ENCODE measurements around the gene TOB2. TPM values are rescaled to one million over a fixed set of nuclear protein-coding genes. Genes with fewer than 3 reads are reported as not detected.
"Not testable (repeated sequence)": the region's sequence is repeated elsewhere in the genome, so short reads cannot be mapped to it uniquely, and the experiment has no call there.

Gene TOB2
- total RNA-seq, 2 experiments from 2014 or later = 26.5 to 32.3 TPM

DNA sequence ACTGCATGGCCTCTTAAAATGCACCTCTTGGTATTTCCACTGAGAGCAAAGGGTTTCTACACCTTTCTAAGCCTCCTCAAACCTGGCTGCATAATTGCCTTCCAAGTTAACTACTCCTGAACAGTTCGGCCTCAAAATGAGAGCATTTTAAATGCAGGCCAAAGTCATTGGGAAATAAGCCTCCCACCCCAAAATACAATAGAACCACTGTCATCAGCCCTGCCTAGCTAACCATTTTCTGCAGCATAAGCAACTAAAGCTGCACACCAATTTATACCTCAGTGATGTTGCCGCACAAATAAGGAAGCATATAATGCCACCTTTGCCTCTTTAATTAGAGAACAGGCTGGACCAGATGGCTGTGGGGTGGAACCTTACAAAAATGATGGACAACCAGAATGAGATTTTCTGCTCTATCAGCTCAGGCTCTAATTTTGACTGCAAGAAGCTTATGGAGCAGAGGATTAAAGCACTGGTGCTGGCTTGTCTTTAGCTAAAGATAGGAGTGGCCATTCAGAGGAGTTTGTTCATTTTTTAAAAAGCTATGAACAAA, 4.3 kb downstream of the TOB2 start:
- Mint-ChIP-seq H3K36me3 (ENCODE audit: low read depth) (peaks cover 28% of the 10 kb centered on the region), H3K9me3 (ENCODE audit: low read depth) (no peaks in the 10 kb centered on the region), H3K27ac (no peak overlapping the region), H3K4me1 (peaks cover 17% of the 10 kb centered on the region), H3K27me3 (no peaks in the 10 kb centered on the region), H3K4me3 (no peak overlapping the region)
- ChIA-PET POLR2A (interaction anchor here (1.1 kb wide), 1 partner anchor 15 kb away, joined by 4 read pairs; no protein-coding TSS in a partner anchor), CTCF (interaction anchor here (1.3 kb wide), 2 partner anchors 31 to 84 kb away, joined by 3 read pairs; no protein-coding TSS in a partner anchor)
- no peak for ATAC-seq
- intact Hi-C loops (cut with DNase I, micrococcal nuclease) = loop anchor here (10.0 kb wide), 4 partner anchors 182 to 1172 kb away; partner anchors contain the start of genes DESI1 (in 1 of the 2), NAGA (in 1 of the 2), PHETA2 (in 1 of the 2) and POLDIP3 (in 1 of the 2)
- DNase-seq = no peak

- CTCF ChIA-PET; DNase-seq; H3K27ac Mint-ChIP-seq; POLR2A ChIA-PET; H3K4me3 Mint-ChIP-seq; H3K27me3 Mint-ChIP-seq; ATAC-seq; H3K9me3 Mint-ChIP-seq (ENCODE audit: low read depth): not testable (repeated sequence)
- intact Hi-C loops (cut with DNase I, micrococcal nuclease) = loop anchor here (10.0 kb wide), 4 partner anchors 184 to 1174 kb away; partner anchors contain the start of genes DESI1 (in 1 of the 2), NAGA (in 1 of the 2), PHETA2 (in 1 of the 2) and POLDIP3 (in 1 of the 2)
- peaks cover 17% of the 10 kb centered on the region for H3K4me1 Mint-ChIP-seq
- peaks cover 41% of the 10 kb centered on the region for H3K36me3 Mint-ChIP-seq (ENCODE audit: low read depth)
Measured at GRCh38 chr22:41440511-41440910, 6.1 kb downstream of the TOB2 start.

GRCh38 chr22:41437198-41437597, 9.4 kb downstream of the TOB2 start:
- Mint-ChIP-seq H3K36me3 (ENCODE audit: low read depth) (peaks cover 27% of the 10 kb centered on the region), H3K4me3 (no peak overlapping the region), H3K9me3 (ENCODE audit: low read depth) (no peaks in the 10 kb centered on the region), H3K4me1 (peaks cover 11% of the 10 kb centered on the region), H3K27ac (no peak overlapping the region), H3K27me3 (no peaks in the 10 kb centered on the region)
- ATAC-seq (no peak), DNase-seq (no peak)
- intact Hi-C loops (cut with DNase I, micrococcal nuclease) = no loop called here
- ChIA-PET CTCF (interaction anchor here (1.0 kb wide), 1 partner anchor 96 kb away, joined by 3 read pairs; no protein-coding TSS in a partner anchor), POLR2A (interaction anchor here (1.2 kb wide), 1 partner anchor 9 kb away, joined by 3 read pairs; no protein-coding TSS in a partner anchor)

DNA sequence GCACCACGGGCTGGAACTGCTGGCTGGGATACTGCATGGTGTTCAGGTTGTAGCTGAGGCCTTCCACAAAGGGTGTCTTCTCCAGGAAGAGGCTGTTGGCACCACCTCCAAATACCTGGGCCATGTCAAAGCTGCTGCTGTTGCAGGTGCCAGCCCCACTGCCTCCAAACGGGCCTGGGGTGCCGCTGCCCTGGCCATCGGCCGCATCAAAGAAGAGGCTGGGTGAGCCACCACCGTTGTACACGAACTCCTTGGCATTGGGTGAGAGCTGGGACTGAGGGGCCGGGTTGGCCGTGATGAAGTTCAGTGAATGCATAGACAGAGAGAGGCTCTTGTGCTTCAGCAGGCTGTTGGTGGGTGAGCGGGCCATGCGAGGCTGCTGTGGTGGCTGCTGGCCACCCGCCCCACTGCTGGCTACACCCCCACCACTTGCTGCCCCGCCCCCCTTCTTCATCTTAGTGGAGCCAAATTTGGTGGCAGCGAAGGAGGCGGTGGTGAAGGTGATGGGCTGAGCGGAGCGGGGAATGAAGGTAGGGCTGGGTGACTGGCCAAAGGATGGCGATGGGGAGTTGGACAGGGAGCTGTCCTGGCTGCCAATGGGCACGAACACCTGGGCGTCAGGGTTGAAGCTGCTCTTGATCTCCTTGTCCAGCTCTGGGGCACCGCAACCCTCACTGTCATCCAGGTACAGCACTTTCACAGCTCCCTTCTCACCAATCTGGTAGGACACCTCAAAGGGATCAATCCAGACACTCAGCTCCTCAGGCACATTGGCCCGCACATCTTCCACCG, 10.1 kb downstream of the TOB2 start:
- H3K9me3 Mint-ChIP-seq (ENCODE audit: low read depth) = no peaks in the 10 kb centered on the region
- no peak for DNase-seq
- H3K27me3 Mint-ChIP-seq = no peaks in the 10 kb centered on the region
- H3K4me1 Mint-ChIP-seq = peaks cover 9% of the 10 kb centered on the region
- ATAC-seq = no peak
- CTCF ChIA-PET = interaction anchor here (0.7 kb wide), 1 partner anchor 27 kb away, joined by 4 read pairs; no protein-coding TSS in a partner anchor
- H3K36me3 Mint-ChIP-seq (ENCODE audit: low read depth) = peaks cover 28% of the 10 kb centered on the region
- intact Hi-C loops (cut with DNase I, micrococcal nuclease) = no loop called here
- H3K27ac Mint-ChIP-seq = no peak overlapping the region
- POLR2A ChIA-PET = interaction anchor here (1.2 kb wide), 1 partner anchor 9 kb away, joined by 3 read pairs; no protein-coding TSS in a partner anchor
- no peak overlapping the region for H3K4me3 Mint-ChIP-seq

GRCh38 chr22:41435560-41435959, 11.0 kb downstream of the TOB2 start:
- Mint-ChIP-seq H3K27me3 (no peaks in the 10 kb centered on the region), H3K27ac (no peak overlapping the region), H3K4me1 (peaks cover 9% of the 10 kb centered on the region), H3K4me3 (no peak overlapping the region), H3K36me3 (ENCODE audit: low read depth) (peaks cover 31% of the 10 kb centered on the region), H3K9me3 (ENCODE audit: low read depth) (no peaks in the 10 kb centered on the region)
- DNase-seq (no peak), ATAC-seq (no peak)
- intact Hi-C loops (cut with DNase I, micrococcal nuclease) = no loop called here
- CTCF ChIA-PET = no interaction called here
- POLR2A ChIA-PET = no interaction called here

GRCh38 chr22:41434361-41435003, 12.1 kb downstream of the TOB2 start:
- H3K9me3 Mint-ChIP-seq (ENCODE audit: low read depth); H3K27me3 Mint-ChIP-seq; intact Hi-C loops (cut with DNase I, micrococcal nuclease); DNase-seq; H3K4me1 Mint-ChIP-seq; ATAC-seq; H3K4me3 Mint-ChIP-seq; POLR2A ChIA-PET; H3K27ac Mint-ChIP-seq: not testable (repeated sequence)
- CTCF ChIA-PET = interaction anchor here (0.6 to 1.1 kb wide), 2 partner anchors 84 to 186 kb away, joined by 3 read pairs; no protein-coding TSS in a partner anchor
- peaks cover 31% of the 10 kb centered on the region for H3K36me3 Mint-ChIP-seq (ENCODE audit: low read depth)

- POLR2A ChIA-PET; H3K27ac Mint-ChIP-seq; intact Hi-C loops (cut with DNase I, micrococcal nuclease); DNase-seq; H3K4me1 Mint-ChIP-seq; H3K4me3 Mint-ChIP-seq; CTCF ChIA-PET; ATAC-seq; H3K27me3 Mint-ChIP-seq; H3K9me3 Mint-ChIP-seq (ENCODE audit: low read depth): not testable (repeated sequence)
- peaks cover 31% of the 10 kb centered on the region for H3K36me3 Mint-ChIP-seq (ENCODE audit: low read depth)
Measured at GRCh38 chr22:41433480-41433879, 13.1 kb downstream of the TOB2 start.

- intact Hi-C loops (cut with DNase I, micrococcal nuclease) = no loop called here
- DNase-seq (no peak), ATAC-seq (no peak)
- Mint-ChIP-seq H3K36me3 (ENCODE audit: low read depth) (peaks cover 28% of the 10 kb centered on the region), H3K27me3 (no peaks in the 10 kb centered on the region), H3K9me3 (ENCODE audit: low read depth) (no peaks in the 10 kb centered on the region), H3K4me1 (peaks cover 7% of the 10 kb centered on the region), H3K27ac (no peak overlapping the region), H3K4me3 (no peak overlapping the region)
- CTCF ChIA-PET = no interaction called here
- POLR2A ChIA-PET = interaction anchor here (0.7 kb wide), 1 partner anchor 54 kb away, joined by 5 read pairs; no protein-coding TSS in a partner anchor
Measured at GRCh38 chr22:41431656-41432055, 14.9 kb downstream of the TOB2 start.

- no peak overlapping the region for H3K4me3 Mint-ChIP-seq
- no peak for ATAC-seq
- no peak for DNase-seq
- no peaks in the 10 kb centered on the region for H3K27me3 Mint-ChIP-seq
- no peaks in the 10 kb centered on the region for H3K9me3 Mint-ChIP-seq (ENCODE audit: low read depth)
- peaks cover 19% of the 10 kb centered on the region for H3K36me3 Mint-ChIP-seq (ENCODE audit: low read depth)
- CTCF ChIA-PET = no interaction called here
- intact Hi-C loops (cut with DNase I, micrococcal nuclease) = no loop called here
- peaks cover 18% of the 10 kb centered on the region for H3K4me1 Mint-ChIP-seq
- no peak overlapping the region for H3K27ac Mint-ChIP-seq
- POLR2A ChIA-PET = no interaction called here
Measured at GRCh38 chr22:41429951-41430332, 16.7 kb downstream of the TOB2 start.

- intact Hi-C loops (cut with DNase I, micrococcal nuclease) = no loop called here
- ATAC-seq (no peak), DNase-seq (no peak)
- ChIA-PET CTCF (interaction anchor here (0.6 kb wide), 1 partner anchor 114 kb away, joined by 3 read pairs; no protein-coding TSS in a partner anchor), POLR2A (no interaction called here)
- H3K4me3 Mint-ChIP-seq = no peak overlapping the region
- H3K36me3 Mint-ChIP-seq (ENCODE audit: low read depth) = peaks cover 19% of the 10 kb centered on the region
- H3K9me3 Mint-ChIP-seq (ENCODE audit: low read depth) = no peaks in the 10 kb centered on the region
- H3K27ac Mint-ChIP-seq = no peak overlapping the region
- no peaks in the 10 kb centered on the region for H3K27me3 Mint-ChIP-seq
- peaks cover 18% of the 10 kb centered on the region for H3K4me1 Mint-ChIP-seq
Measured at GRCh38 chr22:41429232-41429950, 17.2 kb downstream of the TOB2 start.
